Epithelial cell of prostate (primary cell): Measurements from ENCODE around the gene DNAH1.

Experiments used
- DNase-seq: peaks from one replicate; pipeline ENCODE4 v3.0.0-alpha.2; 2011; ENCODE audit warnings: low read depth, low spot score
- H3K27ac ChIP-seq: fragments of 450-650 bp; 2 replicates; pipeline ENCODE4 v1.5.1; 2017; ENCODE audit warnings: mild to moderate bottlenecking

The DNAH1 gene

DNA sequence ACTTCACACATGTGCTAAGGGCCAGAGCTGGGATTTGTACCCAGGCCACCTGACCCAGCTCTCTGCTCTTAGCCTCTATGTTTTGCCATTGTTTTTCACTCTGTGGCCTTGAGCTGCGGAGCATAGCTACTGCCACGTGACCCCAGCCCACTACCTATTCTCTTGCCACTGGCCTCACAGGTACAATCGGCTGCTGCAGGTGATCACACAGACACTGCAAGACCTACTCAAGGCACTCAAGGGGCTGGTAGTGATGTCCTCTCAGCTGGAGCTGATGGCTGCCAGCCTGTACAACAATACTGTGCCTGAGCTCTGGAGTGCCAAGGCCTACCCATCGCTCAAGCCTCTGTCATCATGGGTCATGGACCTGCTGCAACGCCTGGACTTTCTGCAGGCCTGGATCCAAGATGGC is 82.6 kb downstream of the DNAH1 start:
- no peak overlapping the region for H3K27ac ChIP-seq
- no peak for DNase-seq

DNA sequence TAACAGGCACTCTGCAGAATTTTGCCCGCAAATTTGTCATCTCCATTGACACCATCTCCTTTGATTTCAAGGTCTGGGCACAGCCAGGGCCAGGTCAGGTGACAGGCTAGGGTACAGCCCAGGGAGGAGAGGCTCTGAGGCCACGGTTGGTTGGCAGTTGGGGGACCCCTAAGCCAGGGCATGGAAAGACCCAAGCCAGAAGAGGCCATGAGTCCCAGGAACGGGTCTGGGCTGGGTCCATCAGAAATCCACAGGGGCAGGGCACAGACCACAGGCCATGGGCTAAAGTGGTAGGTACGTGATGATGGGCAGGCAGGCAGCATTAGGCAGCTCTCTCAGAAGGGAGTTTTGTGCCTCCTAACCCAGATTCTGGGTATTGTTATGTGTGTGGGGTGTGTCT is 83.0 kb downstream of the DNAH1 start:
- H3K27ac ChIP-seq: no peak overlapping the region
- DNase-seq: no peak

DNA sequence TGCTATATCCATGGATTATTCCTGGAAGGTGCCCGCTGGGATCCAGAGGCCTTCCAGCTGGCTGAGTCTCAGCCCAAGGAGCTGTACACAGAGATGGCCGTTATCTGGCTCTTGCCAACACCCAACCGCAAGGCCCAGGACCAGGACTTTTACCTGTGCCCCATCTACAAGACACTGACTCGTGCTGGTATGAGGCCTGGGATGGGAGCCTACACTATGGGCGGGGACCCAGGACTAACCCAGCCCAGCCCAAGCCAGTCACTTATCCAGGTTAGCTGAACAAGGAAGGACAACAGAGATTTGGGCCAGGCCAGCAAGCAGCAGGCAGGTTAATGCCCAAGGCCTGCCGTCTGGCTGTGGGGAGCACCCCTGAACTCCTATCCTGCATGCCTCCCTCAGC is 83.5 kb downstream of the DNAH1 start:
- DNase-seq: no peak
- no peak overlapping the region for H3K27ac ChIP-seq

DNA sequence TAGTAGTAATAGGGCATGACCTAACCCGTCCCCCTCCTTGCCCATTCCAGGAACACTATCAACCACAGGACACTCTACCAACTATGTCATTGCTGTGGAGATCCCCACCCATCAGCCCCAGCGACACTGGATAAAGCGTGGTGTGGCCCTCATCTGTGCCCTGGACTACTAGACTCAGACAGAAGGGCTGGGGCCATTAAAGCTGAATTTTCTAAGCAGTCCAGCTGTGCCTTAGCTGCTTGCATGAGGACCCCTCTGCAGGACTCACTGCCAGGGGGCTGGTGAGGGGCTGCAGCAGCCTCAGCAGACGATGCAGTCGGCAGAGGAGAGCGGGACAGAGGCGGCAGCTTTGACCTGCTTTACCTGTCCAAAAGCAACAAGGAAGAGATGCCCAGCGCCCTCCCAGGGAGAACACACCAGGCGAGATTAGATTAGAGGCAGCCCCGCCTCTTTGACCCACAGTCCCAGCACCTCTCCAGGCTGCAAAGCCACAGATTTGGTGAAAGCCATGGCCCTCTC is 84.2 kb downstream of the DNAH1 start:
- H3K27ac ChIP-seq: no peak overlapping the region
- DNase-seq: no peak

DNA sequence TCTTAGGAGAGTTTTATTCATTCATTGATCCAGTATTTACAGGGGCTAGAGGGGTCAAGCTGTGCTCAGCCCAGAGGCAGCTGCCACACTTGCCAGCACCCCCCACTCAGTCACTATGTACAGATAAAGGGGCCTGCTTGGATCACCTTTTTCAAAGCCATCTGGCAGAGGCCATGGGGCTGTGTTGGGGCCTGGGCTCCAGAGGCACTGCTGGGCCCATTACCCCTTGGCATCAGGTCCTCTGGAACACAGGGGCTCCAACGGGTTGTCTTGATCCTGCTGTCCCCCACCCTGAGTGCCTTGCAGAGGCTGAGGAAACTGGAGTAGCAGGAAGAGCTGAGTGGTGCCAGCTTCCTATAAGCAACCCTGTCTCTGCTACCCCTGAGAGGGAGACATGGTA is 84.9 kb downstream of the DNAH1 start:
- no peak overlapping the region for H3K27ac ChIP-seq
- no peak for DNase-seq

DNA sequence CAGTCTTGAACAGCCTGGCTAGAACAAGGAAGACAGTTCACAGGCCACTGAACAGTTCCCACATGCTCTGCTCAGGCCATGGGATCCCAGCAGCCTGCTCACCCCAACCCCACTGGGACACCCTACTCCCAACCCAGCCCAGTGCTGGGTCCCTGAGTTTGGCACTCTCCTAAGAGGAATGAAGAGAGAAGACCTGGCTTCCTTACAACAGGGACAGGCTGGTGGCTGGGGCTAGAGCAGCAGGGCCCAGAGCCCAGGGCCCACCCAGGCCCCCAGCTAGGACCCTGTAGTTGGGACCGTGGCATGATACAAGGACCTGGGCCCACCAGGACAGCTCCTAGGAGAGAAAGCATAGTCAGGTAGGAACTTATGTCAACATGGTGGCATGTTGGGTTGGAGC is 85.4 kb downstream of the DNAH1 start:
- H3K27ac ChIP-seq: no peak overlapping the region
- no peak for DNase-seq

DNA sequence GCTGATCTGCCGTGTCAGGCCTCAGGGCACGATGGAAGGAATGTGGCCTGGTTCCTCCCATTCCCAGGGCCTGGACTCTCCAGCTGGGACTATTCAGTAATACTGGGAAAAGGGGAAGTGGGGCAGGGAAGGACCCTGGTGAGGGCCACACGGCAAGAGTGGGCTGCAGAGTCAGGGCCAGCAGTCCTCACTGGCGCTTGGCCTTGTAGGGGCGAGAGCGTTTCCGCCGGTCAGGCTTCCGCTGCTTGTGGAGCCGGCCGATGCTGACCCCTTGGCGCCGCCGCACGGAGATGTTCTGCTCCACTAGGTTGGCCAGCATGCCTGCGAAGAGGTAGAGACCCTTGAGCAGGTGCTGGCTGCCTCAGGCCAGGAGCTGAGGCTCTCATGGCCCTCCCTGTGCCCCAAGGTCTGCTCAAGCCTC is 86.0 kb downstream of the DNAH1 start:
- no peak overlapping the region for H3K27ac ChIP-seq
- no peak for DNase-seq

DNA sequence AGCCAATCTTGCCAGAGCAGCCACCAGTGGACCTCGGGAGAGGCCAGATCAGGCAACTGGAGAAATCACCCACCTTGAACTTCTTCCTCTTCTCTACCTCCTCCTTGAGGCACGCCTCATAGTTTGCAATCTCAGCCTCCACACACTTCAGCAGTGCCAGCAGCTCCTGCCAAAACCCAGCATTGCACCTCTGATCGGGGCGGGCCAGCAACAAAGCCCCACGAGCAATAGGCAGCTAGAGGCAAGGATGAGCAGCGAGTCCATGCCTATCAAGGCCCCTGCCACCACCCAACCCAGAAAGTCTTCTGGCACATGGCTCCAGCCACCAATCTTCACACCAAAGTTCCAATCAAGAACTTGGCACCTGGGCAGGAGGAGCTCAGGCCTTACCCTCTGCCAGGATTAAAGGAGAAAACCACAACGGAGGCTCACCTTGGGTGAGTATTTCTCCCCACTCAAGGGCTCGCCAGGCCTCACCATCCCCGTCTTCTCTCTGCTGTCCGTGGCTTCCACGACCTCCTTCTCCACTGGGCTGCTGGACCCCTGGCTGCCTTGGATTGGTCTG is 86.7 kb downstream of the DNAH1 start:
- no peak for DNase-seq
- no peak overlapping the region for H3K27ac ChIP-seq

DNA sequence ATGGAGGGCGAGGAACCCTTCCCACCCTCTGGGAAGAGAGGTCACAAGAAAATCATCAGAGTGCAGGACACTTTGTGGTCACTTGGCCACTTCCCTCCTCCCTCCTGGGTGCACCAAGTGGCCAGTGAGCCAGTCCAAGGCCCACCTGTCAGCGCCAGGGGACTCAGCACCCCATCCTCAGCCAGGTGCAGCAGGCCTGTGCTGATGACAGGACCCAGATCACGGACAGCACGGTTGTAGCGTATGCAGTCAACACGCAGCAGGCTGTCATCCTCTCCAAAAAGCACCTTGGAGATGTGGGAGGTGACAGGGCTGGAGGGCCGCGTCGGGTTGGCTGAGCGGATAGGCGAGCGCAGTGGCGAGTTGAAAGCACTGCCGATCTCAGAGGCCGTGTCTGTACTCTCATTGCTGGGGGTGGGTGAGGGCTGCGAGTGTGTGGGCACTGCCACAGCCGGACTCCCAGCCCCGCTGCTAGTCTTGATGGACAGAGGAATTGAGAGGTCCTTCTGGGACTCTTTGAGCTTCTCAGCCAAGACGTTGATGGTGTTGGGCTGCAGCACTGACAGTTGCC is 87.2 kb downstream of the DNAH1 start:
- no peak overlapping the region for H3K27ac ChIP-seq
- no peak for DNase-seq

DNA sequence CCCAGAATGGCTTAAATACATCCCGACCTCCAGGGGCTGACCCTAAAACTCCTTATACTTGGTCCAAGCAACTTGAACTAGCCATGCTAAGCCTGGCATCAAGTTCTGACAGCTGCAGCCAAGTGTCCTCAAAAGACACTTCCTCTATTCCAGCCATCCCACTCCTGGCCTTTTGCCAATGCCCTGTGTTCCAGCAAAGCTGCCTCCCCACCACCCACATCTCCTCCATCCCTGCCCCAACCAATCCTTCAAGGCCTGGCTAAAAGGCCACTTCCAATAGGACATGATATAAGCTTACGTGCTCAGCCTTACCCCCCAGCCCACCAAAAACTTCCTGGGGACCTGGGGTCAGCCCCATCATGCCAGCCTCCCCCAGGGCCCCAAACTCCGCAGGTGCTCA is 87.8 kb downstream of the DNAH1 start:
- no peak overlapping the region for H3K27ac ChIP-seq
- DNase-seq: no peak

DNA sequence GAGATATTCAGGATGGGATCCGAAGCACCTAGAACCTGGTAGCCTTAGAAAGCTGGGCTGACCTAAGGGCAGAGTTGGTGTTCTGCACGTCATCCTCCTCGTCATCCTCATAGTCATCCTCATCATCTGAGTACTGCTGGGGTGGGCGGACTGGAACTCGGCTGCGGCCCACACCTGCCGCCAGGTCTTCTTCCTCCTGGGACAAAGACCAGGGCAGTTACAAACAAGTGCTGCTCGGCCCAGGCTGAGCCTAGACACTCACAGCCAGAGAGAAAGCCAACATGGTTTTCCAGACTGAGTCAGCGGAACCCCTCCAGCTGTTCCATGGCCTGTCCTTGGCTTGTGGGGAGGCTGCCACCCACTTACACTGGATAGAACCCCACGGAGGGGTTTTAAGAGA is 88.3 kb downstream of the DNAH1 start:
- no peak overlapping the region for H3K27ac ChIP-seq
- no peak for DNase-seq

DNA sequence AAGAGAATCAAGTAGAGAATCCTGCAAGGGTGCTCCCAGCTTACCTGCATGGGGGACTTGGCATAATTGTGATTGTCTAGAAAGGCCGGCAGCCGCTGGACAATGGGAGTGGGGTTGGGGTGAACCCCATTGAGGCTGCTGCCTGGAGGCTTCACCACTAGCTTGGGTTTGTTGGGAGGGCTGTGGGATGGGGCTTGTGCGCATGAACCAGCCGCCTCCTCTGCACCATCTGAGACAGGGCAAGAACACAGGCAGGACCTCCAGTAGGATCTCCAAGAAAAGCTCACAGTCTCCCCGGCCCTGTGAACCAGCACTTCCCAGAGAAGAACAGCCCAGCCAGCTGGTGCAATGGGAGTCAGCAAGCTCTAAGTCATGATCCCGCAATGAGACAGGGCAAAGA is 88.9 kb downstream of the DNAH1 start:
- H3K27ac ChIP-seq: peak overlapping the region; percentile 98
- no peak for DNase-seq

DNA sequence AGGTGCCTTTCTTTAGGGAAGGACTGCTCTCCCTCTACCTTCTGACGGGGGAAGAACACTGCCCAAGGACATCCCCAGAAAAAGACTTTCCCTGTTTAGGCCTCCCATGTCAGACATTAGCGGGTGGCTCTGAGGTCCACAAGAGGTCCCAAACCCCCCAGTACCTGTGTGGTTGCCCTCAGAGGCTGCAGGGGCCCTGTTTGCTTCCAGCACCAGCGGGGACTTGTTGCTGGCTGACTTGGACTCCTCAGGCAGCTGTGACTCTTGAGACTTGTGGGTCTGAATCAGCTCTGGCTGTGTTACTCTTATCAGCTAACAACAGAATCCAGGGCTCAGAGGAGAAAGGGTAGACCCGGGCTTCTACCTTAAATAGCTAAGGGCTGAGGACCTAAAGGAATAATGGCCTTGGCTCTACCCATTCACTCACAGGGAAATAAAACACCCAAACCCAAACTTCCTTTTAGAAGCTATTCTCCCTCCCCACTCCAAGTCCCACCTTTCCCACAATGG is 89.5 kb downstream of the DNAH1 start:
- H3K27ac ChIP-seq: peak overlapping the region; percentile 98
- no peak for DNase-seq

DNA sequence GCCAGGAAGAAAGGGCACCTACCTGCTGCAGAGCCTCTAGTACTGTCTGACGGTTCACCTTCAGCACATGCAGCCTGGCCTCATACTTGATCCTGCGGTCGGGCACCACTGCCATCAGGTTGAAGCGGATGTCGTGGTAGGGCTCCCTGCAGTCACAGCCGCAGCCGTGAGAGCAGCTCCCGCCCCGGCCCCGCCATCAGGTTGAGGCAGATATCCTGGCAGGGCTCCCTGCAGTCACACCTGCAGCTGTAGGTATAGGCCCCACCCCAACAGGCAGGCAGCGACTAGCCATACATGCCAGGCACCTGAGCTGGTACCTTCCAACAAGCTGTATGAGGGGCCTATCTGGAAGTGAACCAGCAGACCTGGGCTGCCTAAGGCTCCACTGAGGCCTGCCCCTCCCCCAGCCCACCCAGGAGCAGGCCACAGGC is 90.1 kb downstream of the DNAH1 start:
- DNase-seq: peak; percentile 90
- H3K27ac ChIP-seq: peak overlapping the region; percentile 98

DNA sequence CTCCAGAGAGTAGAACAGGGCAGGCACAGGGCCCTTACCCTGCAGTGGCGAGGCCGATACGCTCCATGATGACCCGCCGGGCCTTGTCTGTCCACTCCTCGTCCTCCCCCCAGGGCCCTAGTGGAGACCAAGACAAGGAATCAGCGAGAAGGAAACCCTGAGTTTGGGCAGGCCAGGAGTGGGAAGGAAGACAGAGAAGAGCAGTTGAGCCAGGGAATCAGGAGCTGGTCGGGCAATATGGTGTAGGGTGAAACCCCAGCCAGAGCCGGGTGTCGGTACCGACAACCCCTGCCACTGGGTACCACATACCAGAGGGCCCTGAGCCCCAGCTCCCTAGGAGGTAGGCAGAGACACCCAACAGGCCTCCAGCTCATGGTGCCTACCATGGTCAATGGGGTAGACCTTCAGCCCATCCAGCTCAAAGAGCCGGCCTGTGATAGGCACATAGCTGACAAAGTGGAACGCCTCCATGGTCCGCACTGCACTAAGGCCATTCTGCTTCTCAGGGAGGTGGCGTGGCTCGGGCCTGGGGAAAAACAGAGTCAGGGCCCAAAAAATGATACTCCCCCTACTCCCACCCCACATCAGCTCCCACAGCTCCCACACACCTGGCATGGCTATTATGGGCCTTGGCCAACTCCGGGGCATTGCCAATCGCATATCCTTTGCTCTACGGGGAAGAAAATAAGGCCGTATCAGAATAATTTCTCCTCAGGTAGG is 90.8 kb downstream of the DNAH1 start:
- no peak for DNase-seq
- H3K27ac ChIP-seq: peak overlapping the region; percentile 98

DNA sequence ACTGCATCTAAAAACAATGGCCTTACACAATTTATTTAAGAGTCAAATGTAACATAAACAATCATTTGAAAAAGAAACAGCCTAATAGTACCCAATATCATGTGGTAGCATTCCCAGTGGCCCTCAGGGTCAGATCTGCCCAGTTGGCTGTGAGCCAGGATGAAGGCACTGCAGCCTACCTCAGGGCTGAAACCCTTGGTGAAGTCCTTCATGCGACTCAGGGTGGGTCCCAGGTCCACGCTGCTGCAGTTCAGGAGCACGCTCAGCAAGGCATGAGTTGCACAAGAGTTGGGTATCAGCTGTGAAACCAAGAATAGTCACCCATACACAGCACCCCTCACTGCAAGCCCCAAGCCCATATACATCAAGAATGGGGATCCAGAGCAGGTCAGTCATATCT is 91.7 kb downstream of the DNAH1 start:
- no peak for DNase-seq
- H3K27ac ChIP-seq: peak overlapping the region; percentile 98

DNA sequence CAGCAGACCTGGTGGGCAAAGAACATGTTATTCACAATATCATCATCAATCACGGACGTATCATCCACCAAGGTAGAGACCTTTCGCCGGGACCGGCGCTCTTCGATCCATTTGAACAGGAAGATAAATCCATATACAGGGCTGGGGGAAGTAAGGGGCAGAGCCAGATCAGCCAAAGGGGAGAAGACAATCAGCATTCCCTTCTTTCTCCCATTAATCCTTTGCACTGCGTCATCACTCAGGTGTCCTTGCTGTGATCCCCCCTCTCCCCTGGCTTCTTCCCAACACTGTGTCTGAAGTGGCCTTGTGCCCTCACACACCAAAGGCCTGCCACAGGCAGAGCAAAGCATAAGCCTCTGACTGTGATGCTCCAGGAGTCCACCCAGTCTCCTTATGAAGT is 92.3 kb downstream of the DNAH1 start:
- DNase-seq: no peak
- peak overlapping the region; percentile 77 for H3K27ac ChIP-seq

DNA sequence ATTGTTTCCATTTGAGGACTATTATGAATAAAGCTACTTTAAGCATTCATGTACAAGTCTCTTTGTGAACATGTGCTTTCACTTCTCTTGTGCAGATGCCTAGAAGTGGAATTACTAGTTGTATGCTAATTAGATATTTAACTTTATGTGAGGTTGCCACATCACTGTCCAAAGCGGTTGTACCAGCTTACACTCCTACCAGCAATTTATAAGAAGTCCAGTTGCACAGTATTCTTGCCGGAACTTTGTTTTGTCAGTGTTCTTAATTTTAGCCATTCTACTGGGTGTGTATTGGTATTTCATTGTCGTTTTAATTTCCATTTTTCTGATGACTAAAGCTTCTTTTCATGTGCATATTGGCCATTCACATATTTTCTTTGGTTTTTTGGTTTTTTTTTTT is 99.7 kb downstream of the DNAH1 start:
- DNase-seq: no peak
- H3K27ac ChIP-seq: no peak overlapping the region

DNA sequence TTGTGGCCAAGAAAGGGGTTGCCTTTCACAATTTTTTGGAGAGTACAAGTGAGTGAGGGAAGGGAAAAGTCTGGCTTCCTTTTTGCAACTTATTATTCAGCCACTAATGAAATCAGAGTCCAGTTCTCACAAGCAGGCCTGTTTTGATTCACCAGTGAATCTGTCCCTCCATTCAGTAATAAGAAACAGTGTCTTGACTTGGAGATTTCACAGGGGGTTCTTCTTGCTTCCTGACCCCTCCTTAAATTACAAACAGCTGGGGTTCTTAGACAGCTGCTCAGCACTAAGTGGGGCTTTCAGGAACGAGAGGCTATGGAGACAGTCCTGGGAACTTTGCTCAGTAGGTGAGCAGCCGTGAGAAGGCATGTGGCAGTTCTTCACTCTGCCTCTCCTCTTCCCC is 104.3 kb downstream of the DNAH1 start:
- no peak for DNase-seq
- no peak overlapping the region for H3K27ac ChIP-seq

DNA sequence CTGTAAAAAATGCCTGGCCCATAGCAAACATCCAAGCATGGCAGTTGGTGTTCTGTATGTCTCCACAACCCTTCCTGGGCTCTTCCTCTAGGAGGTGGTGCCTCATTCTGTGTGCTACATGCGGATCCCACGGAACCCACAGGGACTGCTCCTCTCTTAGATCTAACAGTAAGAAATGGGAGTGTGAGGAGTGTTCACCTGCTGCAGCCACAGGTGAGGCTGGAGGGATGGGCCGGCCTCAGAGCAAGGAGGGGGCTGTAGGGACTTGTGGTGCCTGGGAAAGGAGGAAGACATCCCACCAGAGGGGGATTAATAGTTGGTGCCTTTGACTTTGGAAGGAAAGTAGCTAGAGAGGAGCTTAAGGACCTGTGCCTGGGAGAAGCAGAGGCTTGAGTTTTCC is 106.5 kb downstream of the DNAH1 start:
- DNase-seq: no peak
- no peak overlapping the region for H3K27ac ChIP-seq

DNA sequence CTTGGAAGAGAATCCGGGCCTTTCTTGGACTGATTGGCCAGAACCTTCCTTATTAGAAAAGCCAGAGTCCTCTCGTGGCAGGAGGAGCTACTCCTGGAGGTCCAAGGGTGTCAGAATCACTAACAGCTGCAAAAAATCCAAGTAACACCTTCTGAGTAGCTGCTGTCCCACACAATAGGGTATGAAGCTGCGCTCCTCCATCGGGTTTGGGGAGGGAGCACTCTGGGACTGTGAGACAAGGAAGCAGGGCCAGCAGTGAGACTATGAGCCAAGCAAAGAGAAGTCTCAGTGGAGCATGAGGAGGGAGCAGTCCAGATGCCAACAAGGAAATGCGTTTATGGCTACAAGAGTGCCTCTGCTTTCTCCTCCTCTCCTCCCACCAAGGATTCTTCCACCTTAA is 107.1 kb downstream of the DNAH1 start:
- DNase-seq: no peak
- no peak overlapping the region for H3K27ac ChIP-seq
